ENCODE data around the gene POLR3GL.

DNA sequence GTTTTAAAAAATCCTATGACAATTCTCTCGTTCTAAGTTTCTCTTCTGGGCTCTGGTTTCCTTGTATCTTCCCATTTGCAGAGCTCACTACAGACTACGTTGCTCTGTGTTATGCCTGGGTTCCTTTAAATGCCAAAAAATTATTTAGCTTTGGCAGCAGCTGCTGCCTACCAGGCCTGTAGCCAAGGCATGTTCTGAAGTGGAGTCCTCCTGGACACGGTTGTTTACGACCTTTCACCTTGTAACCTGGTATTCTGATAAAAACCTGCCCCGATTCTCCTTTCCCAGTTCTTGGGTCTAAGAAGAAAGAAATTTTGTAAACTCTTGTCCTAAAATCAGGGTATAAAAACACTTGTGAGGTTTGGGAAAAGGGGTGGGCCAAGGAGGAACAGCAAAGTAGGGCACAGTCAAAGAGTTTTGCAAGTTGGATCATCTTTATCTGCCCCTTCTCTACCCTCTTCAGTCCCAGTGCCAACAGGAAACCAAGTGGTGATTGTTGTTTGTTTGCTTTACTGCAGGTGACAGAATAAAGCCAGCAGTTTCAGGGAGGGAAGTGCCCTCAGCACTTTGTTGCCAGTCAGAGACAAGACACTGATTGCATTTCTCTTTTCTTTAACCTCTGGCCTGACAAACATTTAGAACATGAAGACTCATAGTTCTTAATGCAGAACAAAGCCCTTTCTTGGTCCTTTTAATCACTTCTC is 35.0 kb downstream of the POLR3GL start:
- TF ChIP-seq, protein P1, sequence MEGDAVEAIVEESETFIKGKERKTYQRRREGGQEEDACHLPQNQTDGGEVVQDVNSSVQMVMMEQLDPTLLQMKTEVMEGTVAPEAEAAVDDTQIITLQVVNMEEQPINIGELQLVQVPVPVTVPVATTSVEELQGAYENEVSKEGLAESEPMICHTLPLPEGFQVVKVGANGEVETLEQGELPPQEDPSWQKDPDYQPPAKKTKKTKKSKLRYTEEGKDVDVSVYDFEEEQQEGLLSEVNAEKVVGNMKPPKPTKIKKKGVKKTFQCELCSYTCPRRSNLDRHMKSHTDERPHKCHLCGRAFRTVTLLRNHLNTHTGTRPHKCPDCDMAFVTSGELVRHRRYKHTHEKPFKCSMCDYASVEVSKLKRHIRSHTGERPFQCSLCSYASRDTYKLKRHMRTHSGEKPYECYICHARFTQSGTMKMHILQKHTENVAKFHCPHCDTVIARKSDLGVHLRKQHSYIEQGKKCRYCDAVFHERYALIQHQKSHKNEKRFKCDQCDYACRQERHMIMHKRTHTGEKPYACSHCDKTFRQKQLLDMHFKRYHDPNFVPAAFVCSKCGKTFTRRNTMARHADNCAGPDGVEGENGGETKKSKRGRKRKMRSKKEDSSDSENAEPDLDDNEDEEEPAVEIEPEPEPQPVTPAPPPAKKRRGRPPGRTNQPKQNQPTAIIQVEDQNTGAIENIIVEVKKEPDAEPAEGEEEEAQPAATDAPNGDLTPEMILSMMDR (IDR thresholded peaks at IDR 0.05; ENCODE audit: insufficient read depth, low read length): no peak
- no peak for TF ChIP-seq REST (IDR thresholded peaks at IDR 0.05; ENCODE audit: insufficient replicate concordance, low read depth)

Measured in HL-60 (cell line).